Neuron (in vitro differentiated cells): ENCODE measurements around the gene VAV2.

Experiments
- H2AFZ ChIP-seq: one replicate; pipeline ENCODE4 v1.6.1; 2013; ENCODE audit warnings: low read depth, mild to moderate bottlenecking, inconsistent platforms, low read length, moderate library complexity
- H3K27me3 ChIP-seq: one replicate; pipeline ENCODE4 v1.6.1; 2013; ENCODE audit warnings: low read length; ENCODE audit not compliant: insufficient read depth
- H3K36me3 ChIP-seq: one replicate; pipeline ENCODE4 v1.6.1; 2013; ENCODE audit warnings: low read length; ENCODE audit not compliant: insufficient read depth
- H3K4me1 ChIP-seq: one replicate; pipeline ENCODE4 v1.6.1; 2013; ENCODE audit warnings: low read length; ENCODE audit not compliant: insufficient read depth
- H3K4me3 ChIP-seq: 2 replicates; pipeline ENCODE4 v1.5.1; 2013; ENCODE audit warnings: mild to moderate bottlenecking, low read length, moderate library complexity
- H3K9me3 ChIP-seq: one replicate; pipeline ENCODE4 v1.6.1; 2013; ENCODE audit warnings: low read length

The VAV2 gene

GRCh38 chr9:133991964-133992779 is at the start of gene VAV2:
VAV2 (minus strand) TSS chr9:133992324; CDS start chr9:133992278, 46 bp downstream.
- Histone ChIP-seq H2AFZ (peak within 1 kb of the TSS; percentile 66), H3K4me3 (peak within 1 kb of the TSS; percentile 58), H3K9me3 (no peaks in the 10 kb centered on the region), H3K36me3 (no peaks in the 10 kb centered on the region), H3K27me3 (no peaks in the 10 kb centered on the region), H3K4me1 (peaks cover 25% of the 10 kb centered on the region)

- peaks cover 12% of the 10 kb centered on the region for H3K9me3 ChIP-seq
- H3K4me1 ChIP-seq: no peaks in the 10 kb centered on the region
- no peak overlapping the region for H3K4me3 ChIP-seq
- H2AFZ ChIP-seq: no peak overlapping the region
- no peaks in the 10 kb centered on the region for H3K27me3 ChIP-seq
- peaks cover 84% of the 10 kb centered on the region for H3K36me3 ChIP-seq
Observed at GRCh38 chr9:134041649-134041962, 49.5 kb upstream of the VAV2 start.

- peaks cover 12% of the 10 kb centered on the region for H3K9me3 ChIP-seq
- no peaks in the 10 kb centered on the region for H3K27me3 ChIP-seq
- no peak overlapping the region for H2AFZ ChIP-seq
- H3K4me3 ChIP-seq: no peak overlapping the region
- peaks cover 85% of the 10 kb centered on the region for H3K36me3 ChIP-seq
- H3K4me1 ChIP-seq: no peaks in the 10 kb centered on the region
Observed at GRCh38 chr9:134040781-134041648, 48.9 kb upstream of the VAV2 start.

GRCh38 chr9:134040176-134040565 is 48.0 kb upstream of the VAV2 start:
- H3K4me1 ChIP-seq: no peaks in the 10 kb centered on the region
- H3K36me3 ChIP-seq: peaks cover 85% of the 10 kb centered on the region
- no peak overlapping the region for H2AFZ ChIP-seq
- H3K9me3 ChIP-seq: peaks cover 12% of the 10 kb centered on the region
- H3K4me3 ChIP-seq: no peak overlapping the region
- H3K27me3 ChIP-seq: no peaks in the 10 kb centered on the region

GRCh38 chr9:134039386-134040175 is 47.5 kb upstream of the VAV2 start:
- Histone ChIP-seq H2AFZ (no peak overlapping the region), H3K4me3 (no peak overlapping the region), H3K36me3 (peaks cover 85% of the 10 kb centered on the region)

GRCh38 chr9:134037641-134038040 is 45.5 kb upstream of the VAV2 start:
- Histone ChIP-seq H3K4me1 (no peaks in the 10 kb centered on the region), H3K36me3 (peaks cover 89% of the 10 kb centered on the region), H3K4me3 (no peak overlapping the region), H3K9me3 (peaks cover 12% of the 10 kb centered on the region), H3K27me3 (no peaks in the 10 kb centered on the region), H2AFZ (no peak overlapping the region)

More at GRCh38 chr9:134039386-134040175, 47.5 kb upstream of the VAV2 start:
- no peaks in the 10 kb centered on the region for H3K27me3 ChIP-seq
- H3K9me3 ChIP-seq: peaks cover 12% of the 10 kb centered on the region
- no peaks in the 10 kb centered on the region for H3K4me1 ChIP-seq

GRCh38 chr9:134036130-134036529 is 44.0 kb upstream of the VAV2 start:
- H3K9me3 ChIP-seq: peaks cover 12% of the 10 kb centered on the region
- H3K36me3 ChIP-seq: peaks cover 87% of the 10 kb centered on the region
- H3K4me3 ChIP-seq: no peak overlapping the region
- H3K27me3 ChIP-seq: no peaks in the 10 kb centered on the region
- H2AFZ ChIP-seq: no peak overlapping the region
- H3K4me1 ChIP-seq: no peaks in the 10 kb centered on the region

- H3K4me3 ChIP-seq: no peak overlapping the region
- peaks cover 12% of the 10 kb centered on the region for H3K9me3 ChIP-seq
- peaks cover 87% of the 10 kb centered on the region for H3K36me3 ChIP-seq
- H3K4me1 ChIP-seq: no peaks in the 10 kb centered on the region
- no peaks in the 10 kb centered on the region for H3K27me3 ChIP-seq
- no peak overlapping the region for H2AFZ ChIP-seq
Observed at GRCh38 chr9:134035041-134036039, 43.2 kb upstream of the VAV2 start.

- no peaks in the 10 kb centered on the region for H3K27me3 ChIP-seq
- H2AFZ ChIP-seq: no peak overlapping the region
- peaks cover 6% of the 10 kb centered on the region for H3K9me3 ChIP-seq
- H3K4me3 ChIP-seq: no peak overlapping the region
- no peaks in the 10 kb centered on the region for H3K4me1 ChIP-seq
- H3K36me3 ChIP-seq: peaks cover 84% of the 10 kb centered on the region
Observed at GRCh38 chr9:134034215-134035040, 42.3 kb upstream of the VAV2 start.

GRCh38 chr9:134033516-134034214 is 41.5 kb upstream of the VAV2 start:
- Histone ChIP-seq H3K27me3 (no peaks in the 10 kb centered on the region), H3K4me3 (no peak overlapping the region), H3K9me3 (no peaks in the 10 kb centered on the region), H2AFZ (no peak overlapping the region), H3K36me3 (peaks cover 83% of the 10 kb centered on the region), H3K4me1 (no peaks in the 10 kb centered on the region)
